HG03575 (cell line): ENCODE measurements around the gene LRRC49.
"Not testable (repeated sequence)": the region's sequence is repeated elsewhere in the genome, so short reads cannot be mapped to it uniquely, and the experiment has no call there.

Experiments used
- ATAC-seq: cut with Tn5 transposase; IDR thresholded peaks from one replicate; pipeline ENCODE4 v1.9.1; 2021; ENCODE audit not compliant: unreplicated experiment, insufficient number of reproducible peaks, low FRiP score; ENCODE audit errors: extremely low read depth

LRRC49 gene

GRCh38 chr15:70964058-70964457 lies 71.4 kb downstream of the LRRC49 start:
- no peak for ATAC-seq

- ATAC-seq = no peak
Observed at GRCh38 chr15:70964686-70965085, 72.1 kb downstream of the LRRC49 start.

- ATAC-seq = no peak
Observed at GRCh38 chr15:70967646-70968045, 75.0 kb downstream of the LRRC49 start.

- no peak for ATAC-seq
Observed at GRCh38 chr15:70974004-70974832, 81.6 kb downstream of the LRRC49 start.

GRCh38 chr15:70976851-70977250 lies 84.2 kb downstream of the LRRC49 start:
- no peak for ATAC-seq

GRCh38 chr15:70995383-70995970 lies 102.9 kb downstream of the LRRC49 start:
- no peak for ATAC-seq

GRCh38 chr15:70998319-70998718 lies 105.7 kb downstream of the LRRC49 start:
- ATAC-seq = no peak

GRCh38 chr15:71002316-71002715 lies 109.7 kb downstream of the LRRC49 start:
- no peak for ATAC-seq

GRCh38 chr15:71003319-71003718 lies 110.7 kb downstream of the LRRC49 start:
- ATAC-seq = no peak

- ATAC-seq = not testable (repeated sequence)
Observed at GRCh38 chr15:71004506-71004905, 111.9 kb downstream of the LRRC49 start.

- ATAC-seq = no peak
Observed at GRCh38 chr15:71005895-71006294, 113.3 kb downstream of the LRRC49 start.

- no peak for ATAC-seq
Observed at GRCh38 chr15:71008250-71008870, 115.7 kb downstream of the LRRC49 start.

GRCh38 chr15:71010472-71010871 lies 117.8 kb downstream of the LRRC49 start:
- ATAC-seq = no peak

- ATAC-seq = no peak
Observed at GRCh38 chr15:71010997-71011396, 118.4 kb downstream of the LRRC49 start.

GRCh38 chr15:71011503-71012155 lies 119.0 kb downstream of the LRRC49 start:
- ATAC-seq = no peak

- ATAC-seq = no peak
Observed at GRCh38 chr15:71013446-71013845, 120.8 kb downstream of the LRRC49 start.

- no peak for ATAC-seq
Observed at GRCh38 chr15:71015342-71015741, 122.7 kb downstream of the LRRC49 start.

GRCh38 chr15:71031232-71031631 lies 138.6 kb downstream of the LRRC49 start:
- not testable (repeated sequence) for ATAC-seq

GRCh38 chr15:71035478-71035877 lies 142.9 kb downstream of the LRRC49 start:
- not testable (repeated sequence) for ATAC-seq
